Fibroblast of lung (primary cell): ENCODE results near the gene NXN.

Source experiments
- CTCF ChIP-seq, 2 donors: IDR thresholded peaks in 1 of 2; conservative IDR thresholded peaks in 1 of 2; 1 replicate in 1 of 2; 2 replicates in 1 of 2; pipeline ENCODE4 v1.5.1; 2011 to 2012; ENCODE audit warnings: low read length in 2 of 2, control low read depth in 1 of 2, inconsistent platforms in 1 of 2, low read depth in 1 of 2, mild to moderate bottlenecking in 1 of 2
- EZH2 ChIP-seq: IDR thresholded peaks from 2 replicates; pipeline ENCODE4 v1.5.1; 2012; ENCODE audit warnings: low read length, control low read depth, mild to moderate bottlenecking; ENCODE audit errors: missing control alignments

DNA sequence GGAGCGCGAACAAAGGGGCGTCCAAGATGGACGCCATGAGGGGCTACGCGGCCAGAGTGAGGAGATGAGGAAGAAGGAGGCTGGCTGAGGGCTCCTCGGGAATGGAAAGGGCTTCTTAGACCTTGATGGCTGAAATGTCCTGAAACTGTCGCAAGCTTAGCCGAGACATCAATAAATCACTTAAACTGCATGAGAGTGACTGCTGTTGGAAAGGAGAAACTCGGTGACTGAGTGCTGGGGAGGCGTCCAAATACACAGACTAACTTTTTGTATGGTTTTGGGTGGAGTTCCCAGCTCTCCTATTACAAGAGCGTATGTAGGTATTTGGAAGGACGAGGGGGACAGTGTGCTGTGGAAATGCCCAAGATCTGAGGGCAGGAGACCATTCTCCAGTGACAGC, 226.2 kb downstream of the NXN start:
- TF ChIP-seq CTCF (conservative IDR thresholded peaks at IDR 0.05 in 1 of 2, IDR thresholded peaks at IDR 0.05 in 1 of 2; ENCODE audit: low read depth in 1 of 2, low read length in 2 of 2) (no peak), EZH2 (no peak)
